HEK293T (cell line): ENCODE results near the gene IL19.
"Not testable (repeated sequence)": the region's sequence is repeated elsewhere in the genome, so short reads cannot be mapped to it uniquely, and the experiment has no call there.

ENCODE experiments used
- CTCF ChIA-PET: fragments of 350-600 bp; formaldehyde crosslinking; extraction: SDS; loops from one replicate; lab custom pipeline; 2021; ENCODE audit warnings: antibody characterized with exemption, inconsistent platforms; lab: Yijun Ruan, JAX
- POLR2A ChIA-PET: fragments of 350-600 bp; formaldehyde crosslinking; extraction: SDS; loops from one replicate; lab custom pipeline; 2020; ENCODE audit warnings: antibody characterized with exemption, inconsistent platforms; lab: Yijun Ruan, JAX
- DNase-seq: peaks from one replicate; pipeline ENCODE4 v3.0.0; 2012; ENCODE audit warnings: mixed read lengths; ENCODE audit errors: extremely low spot score
- ARNT ChIP-seq: fragments of 450-650 bp; IDR thresholded peaks from 2 replicates; pipeline ENCODE4 v1.6.1; 2017; ENCODE audit warnings: mild to moderate bottlenecking
- BHLHE40 ChIP-seq: fragments of 450-650 bp; IDR thresholded peaks from 2 replicates; pipeline ENCODE4 v1.6.1; 2016; ENCODE audit warnings: mild to moderate bottlenecking, moderate library complexity, borderline replicate concordance
- CTBP1 ChIP-seq: fragments of 450-650 bp; IDR thresholded peaks from 2 replicates; pipeline ENCODE4 v1.6.1; 2016; ENCODE audit warnings: borderline replicate concordance
- ELF4 ChIP-seq: fragments of 450-650 bp; IDR thresholded peaks from 2 replicates; pipeline ENCODE4 v1.6.1; 2017; ENCODE audit warnings: antibody characterized with exemption
- FOXA1 ChIP-seq: fragments of 450-650 bp; IDR thresholded peaks from 2 replicates; pipeline ENCODE4 v1.6.1; 2016; ENCODE audit warnings: mild to moderate bottlenecking
- FOXK2 ChIP-seq: fragments of 450-650 bp; IDR thresholded peaks from 2 replicates; pipeline ENCODE4 v1.6.1; 2016; ENCODE audit warnings: mild to moderate bottlenecking
- FOXM1 ChIP-seq: fragments of 450-650 bp; IDR thresholded peaks from 2 replicates; pipeline ENCODE4 v1.6.1; 2017; ENCODE audit warnings: mild to moderate bottlenecking, borderline replicate concordance
- HDGF ChIP-seq: fragments of 450-650 bp; IDR thresholded peaks from 2 replicates; pipeline ENCODE4 v1.6.1; 2017; ENCODE audit warnings: antibody characterized with exemption, borderline replicate concordance
- L3MBTL2 ChIP-seq: fragments of 450-650 bp; conservative IDR thresholded peaks from 2 replicates; pipeline ENCODE4 v1.6.1; 2016; ENCODE audit warnings: mild to moderate bottlenecking
- LEF1 ChIP-seq: fragments of 450-650 bp; IDR thresholded peaks from 2 replicates; pipeline ENCODE4 v1.6.1; 2017; ENCODE audit warnings: mild to moderate bottlenecking, borderline replicate concordance
- NFRKB ChIP-seq: fragments of 450-650 bp; IDR thresholded peaks from 2 replicates; pipeline ENCODE4 v1.6.1; 2016; ENCODE audit warnings: mild to moderate bottlenecking, moderate library complexity
- PKNOX1 ChIP-seq: fragments of 450-650 bp; IDR thresholded peaks from 2 replicates; pipeline ENCODE4 v1.6.1; 2016
- SP1 ChIP-seq: fragments of 450-650 bp; IDR thresholded peaks from 2 replicates; pipeline ENCODE4 v1.6.1; 2017
- SUZ12 ChIP-seq: fragments of 450-650 bp; IDR thresholded peaks from 2 replicates; pipeline ENCODE4 v1.6.1; 2016; ENCODE audit warnings: mild to moderate bottlenecking
- TARDBP ChIP-seq: fragments of 450-650 bp; IDR thresholded peaks from 2 replicates; pipeline ENCODE4 v1.6.1; 2016
- ZNF384 ChIP-seq: fragments of 450-650 bp; IDR thresholded peaks from 2 replicates; pipeline ENCODE4 v1.6.1; 2016

The IL19 gene

GRCh38 chr1:206753141-206753540 is 17.4 kb upstream of the IL19 start:
- no peak for TF ChIP-seq LEF1
- no peak for TF ChIP-seq TARDBP
- TF ChIP-seq PKNOX1, result no peak
- no peak for TF ChIP-seq HDGF
- TF ChIP-seq ZNF384, result no peak
- TF ChIP-seq ARNT, result no peak
- TF ChIP-seq FOXM1, result no peak
- TF ChIP-seq BHLHE40, result no peak
- POLR2A ChIA-PET, result no interaction called here
- no peak for DNase-seq
- CTCF ChIA-PET, result no interaction called here

GRCh38 chr1:206754011-206754410 is 16.6 kb upstream of the IL19 start:
- no peak for TF ChIP-seq FOXK2
- POLR2A ChIA-PET, result no interaction called here
- CTCF ChIA-PET, result no interaction called here
- DNase-seq, result no peak

- TF ChIP-seq HDGF (no peak), NFRKB (no peak), SUZ12 (no peak), PKNOX1 (no peak), ARNT (no peak), CTBP1 (no peak), ZNF384 (no peak), L3MBTL2 (no peak), LEF1 (no peak)
- CTCF ChIA-PET, result no interaction called here
- no peak for DNase-seq
- POLR2A ChIA-PET, result no interaction called here
Observed at GRCh38 chr1:206757524-206758266, 12.9 kb upstream of the IL19 start.

- DNase-seq, result no peak
- ChIA-PET CTCF (interaction anchor here (0.6 to 1.3 kb wide), 2 partner anchors 9 to 26 kb away, joined by 4 to 5 read pairs; no protein-coding TSS in a partner anchor), POLR2A (no interaction called here)
- no peak for TF ChIP-seq FOXM1
- no peak for TF ChIP-seq SP1
- no peak for TF ChIP-seq ARNT
Observed at GRCh38 chr1:206760590-206760989, 10.0 kb upstream of the IL19 start.

GRCh38 chr1:206761159-206761768 is 9.3 kb upstream of the IL19 start:
- TF ChIP-seq CTBP1 (no peak), L3MBTL2 (no peak), FOXK2 (no peak), FOXM1 (no peak), TARDBP (no peak), SUZ12 (no peak), SP1 (no peak), ARNT (no peak), HDGF (no peak), ZNF384 (no peak), ELF4 (no peak), FOXA1 (no peak), NFRKB (no peak), BHLHE40 (no peak), LEF1 (no peak), PKNOX1 (no peak)
- DNase-seq, result peak; percentile 32
- POLR2A ChIA-PET, result no interaction called here
- CTCF ChIA-PET, result interaction anchor here (0.6 to 1.3 kb wide), 2 partner anchors 10 to 26 kb away, joined by 4 to 5 read pairs; no protein-coding TSS in a partner anchor

- CTCF ChIA-PET, DNase-seq, POLR2A ChIA-PET: not testable (repeated sequence)
Observed at GRCh38 chr1:206762741-206763364, 7.7 kb upstream of the IL19 start.

- CTCF ChIA-PET, DNase-seq, POLR2A ChIA-PET: not testable (repeated sequence)
Observed at GRCh38 chr1:206765771-206766170, 4.8 kb upstream of the IL19 start.
